Measurements from ENCODE around the gene CSTPP1. TPM values are rescaled to one million over a fixed set of nuclear protein-coding genes. Genes with fewer than 3 reads are reported as not detected.

CSTPP1 gene
- total and polyA plus RNA-seq, 4 donors: 46.6 to 104 (median 72.3) TPM

- no peak for DNase-seq (ENCODE audit: low read depth in 4 of 6, low spot score in 6 of 6)
- no peaks in the 10 kb centered on the region for H3K9me3 ChIP-seq (ENCODE audit: control insufficient read depth, insufficient read depth, low read length)
- H3K36me3 ChIP-seq (ENCODE audit: control insufficient read depth, insufficient read depth, low read length): no peaks in the 10 kb centered on the region
- H3K27me3 ChIP-seq (ENCODE audit: control insufficient read depth, insufficient read depth, low read length): no peaks in the 10 kb centered on the region
- no peak overlapping the region for H3K4me3 ChIP-seq (ENCODE audit: low read depth, low read length)
- H3K27ac ChIP-seq (ENCODE audit: low read depth, low read length): no peak overlapping the region
- no peaks in the 10 kb centered on the region for H3K4me1 ChIP-seq (ENCODE audit: control insufficient read depth, insufficient read depth, low read length)
- 90% methylated on average over 2 of the region's 3 CpGs for WGBS (ENCODE audit: insufficient coverage)
Observed at GRCh38 chr11:47014097-47014496, 77.5 kb downstream of the CSTPP1 start.

- Histone ChIP-seq H3K27ac (ENCODE audit: low read depth, low read length) (no peak overlapping the region), H3K4me1 (ENCODE audit: control insufficient read depth, insufficient read depth, low read length) (no peaks in the 10 kb centered on the region), H3K9me3 (ENCODE audit: control insufficient read depth, insufficient read depth, low read length) (no peaks in the 10 kb centered on the region), H3K36me3 (ENCODE audit: control insufficient read depth, insufficient read depth, low read length) (no peaks in the 10 kb centered on the region), H3K27me3 (ENCODE audit: control insufficient read depth, insufficient read depth, low read length) (no peaks in the 10 kb centered on the region), H3K4me3 (ENCODE audit: low read depth, low read length) (no peak overlapping the region)
- no peak for DNase-seq (ENCODE audit: low read depth in 4 of 6, low spot score in 6 of 6)
- no CpG with 5 or more reads among the region's 1 CpG for WGBS (ENCODE audit: insufficient coverage)
Observed at GRCh38 chr11:47018637-47019036, 82.1 kb downstream of the CSTPP1 start.

GRCh38 chr11:47020793-47021526 lies 84.4 kb downstream of the CSTPP1 start:
- no CpG with 5 or more reads among the region's 2 CpGs for WGBS (ENCODE audit: insufficient coverage)
- peak in 2 of 6 donors; percentile 12 to 79 for DNase-seq (ENCODE audit: low read depth in 4 of 6, low spot score in 6 of 6)
- Histone ChIP-seq H3K4me3 (ENCODE audit: low read depth, low read length) (no peak overlapping the region), H3K27ac (ENCODE audit: low read depth, low read length) (peak overlapping the region; percentile 47), H3K4me1 (ENCODE audit: control insufficient read depth, insufficient read depth, low read length) (no peaks in the 10 kb centered on the region), H3K9me3 (ENCODE audit: control insufficient read depth, insufficient read depth, low read length) (no peaks in the 10 kb centered on the region), H3K36me3 (ENCODE audit: control insufficient read depth, insufficient read depth, low read length) (no peaks in the 10 kb centered on the region), H3K27me3 (ENCODE audit: control insufficient read depth, insufficient read depth, low read length) (no peaks in the 10 kb centered on the region)

GRCh38 chr11:47021527-47021818 lies 84.9 kb downstream of the CSTPP1 start:
- Histone ChIP-seq H3K36me3 (ENCODE audit: control insufficient read depth, insufficient read depth, low read length) (no peaks in the 10 kb centered on the region), H3K4me1 (ENCODE audit: control insufficient read depth, insufficient read depth, low read length) (no peaks in the 10 kb centered on the region), H3K9me3 (ENCODE audit: control insufficient read depth, insufficient read depth, low read length) (no peaks in the 10 kb centered on the region), H3K27me3 (ENCODE audit: control insufficient read depth, insufficient read depth, low read length) (no peaks in the 10 kb centered on the region), H3K27ac (ENCODE audit: low read depth, low read length) (peak overlapping the region; percentile 15), H3K4me3 (ENCODE audit: low read depth, low read length) (no peak overlapping the region)
- DNase-seq (ENCODE audit: low read depth in 4 of 6, low spot score in 6 of 6): peak in 1 of 6 donors; percentile 55
- WGBS (ENCODE audit: insufficient coverage): no CpG with 5 or more reads among the region's 1 CpG

GRCh38 chr11:47021965-47022364 lies 85.4 kb downstream of the CSTPP1 start:
- H3K4me1 ChIP-seq (ENCODE audit: control insufficient read depth, insufficient read depth, low read length): no peaks in the 10 kb centered on the region
- H3K27me3 ChIP-seq (ENCODE audit: control insufficient read depth, insufficient read depth, low read length): no peaks in the 10 kb centered on the region
- no CpG with 5 or more reads among the region's 1 CpG for WGBS (ENCODE audit: insufficient coverage)
- H3K9me3 ChIP-seq (ENCODE audit: control insufficient read depth, insufficient read depth, low read length): no peaks in the 10 kb centered on the region
- no peak overlapping the region for H3K27ac ChIP-seq (ENCODE audit: low read depth, low read length)
- H3K4me3 ChIP-seq (ENCODE audit: low read depth, low read length): no peak overlapping the region
- H3K36me3 ChIP-seq (ENCODE audit: control insufficient read depth, insufficient read depth, low read length): no peaks in the 10 kb centered on the region
- no peak for DNase-seq (ENCODE audit: low read depth in 4 of 6, low spot score in 6 of 6)

GRCh38 chr11:47028195-47029093 lies 91.9 kb downstream of the CSTPP1 start:
- no peaks in the 10 kb centered on the region for H3K9me3 ChIP-seq (ENCODE audit: control insufficient read depth, insufficient read depth, low read length)
- H3K4me3 ChIP-seq (ENCODE audit: low read depth, low read length): no peak overlapping the region
- H3K27ac ChIP-seq (ENCODE audit: low read depth, low read length): no peak overlapping the region
- H3K27me3 ChIP-seq (ENCODE audit: control insufficient read depth, insufficient read depth, low read length): no peaks in the 10 kb centered on the region
- 54% methylated on average over 2 of the region's 9 CpGs for WGBS (ENCODE audit: insufficient coverage)
- H3K4me1 ChIP-seq (ENCODE audit: control insufficient read depth, insufficient read depth, low read length): no peaks in the 10 kb centered on the region
- H3K36me3 ChIP-seq (ENCODE audit: control insufficient read depth, insufficient read depth, low read length): no peaks in the 10 kb centered on the region
- no peak for DNase-seq (ENCODE audit: low read depth in 4 of 6, low spot score in 6 of 6)

GRCh38 chr11:47033439-47033838 lies 96.9 kb downstream of the CSTPP1 start:
- Histone ChIP-seq H3K4me3 (ENCODE audit: low read depth, low read length) (no peak overlapping the region), H3K27me3 (ENCODE audit: control insufficient read depth, insufficient read depth, low read length) (no peaks in the 10 kb centered on the region), H3K36me3 (ENCODE audit: control insufficient read depth, insufficient read depth, low read length) (no peaks in the 10 kb centered on the region), H3K9me3 (ENCODE audit: control insufficient read depth, insufficient read depth, low read length) (no peaks in the 10 kb centered on the region), H3K4me1 (ENCODE audit: control insufficient read depth, insufficient read depth, low read length) (no peaks in the 10 kb centered on the region), H3K27ac (ENCODE audit: low read depth, low read length) (no peak overlapping the region)
- WGBS (ENCODE audit: insufficient coverage): 88% methylated on average over 1 of the region's 2 CpGs
- no peak for DNase-seq (ENCODE audit: low read depth in 4 of 6, low spot score in 6 of 6)

- H3K4me3 ChIP-seq (ENCODE audit: low read depth, low read length): no peak overlapping the region
- no peak overlapping the region for H3K27ac ChIP-seq (ENCODE audit: low read depth, low read length)
- no peaks in the 10 kb centered on the region for H3K36me3 ChIP-seq (ENCODE audit: control insufficient read depth, insufficient read depth, low read length)
- H3K4me1 ChIP-seq (ENCODE audit: control insufficient read depth, insufficient read depth, low read length): no peaks in the 10 kb centered on the region
- no peaks in the 10 kb centered on the region for H3K9me3 ChIP-seq (ENCODE audit: control insufficient read depth, insufficient read depth, low read length)
- no peaks in the 10 kb centered on the region for H3K27me3 ChIP-seq (ENCODE audit: control insufficient read depth, insufficient read depth, low read length)
- DNase-seq (ENCODE audit: low read depth in 4 of 6, low spot score in 6 of 6): no peak
Observed at GRCh38 chr11:47034091-47034490, 97.5 kb downstream of the CSTPP1 start.

GRCh38 chr11:47035108-47035507 lies 98.5 kb downstream of the CSTPP1 start:
- H3K9me3 ChIP-seq (ENCODE audit: control insufficient read depth, insufficient read depth, low read length): no peaks in the 10 kb centered on the region
- DNase-seq (ENCODE audit: low read depth in 4 of 6, low spot score in 6 of 6): peak in 1 of 6 donors; percentile 12
- H3K36me3 ChIP-seq (ENCODE audit: control insufficient read depth, insufficient read depth, low read length): no peaks in the 10 kb centered on the region
- H3K4me1 ChIP-seq (ENCODE audit: control insufficient read depth, insufficient read depth, low read length): no peaks in the 10 kb centered on the region
- H3K27ac ChIP-seq (ENCODE audit: low read depth, low read length): no peak overlapping the region
- WGBS (ENCODE audit: insufficient coverage): no CpG with 5 or more reads among the region's 5 CpGs
- H3K4me3 ChIP-seq (ENCODE audit: low read depth, low read length): no peak overlapping the region
- H3K27me3 ChIP-seq (ENCODE audit: control insufficient read depth, insufficient read depth, low read length): no peaks in the 10 kb centered on the region

- Histone ChIP-seq H3K27ac (ENCODE audit: low read depth, low read length) (no peak overlapping the region), H3K27me3 (ENCODE audit: control insufficient read depth, insufficient read depth, low read length) (no peaks in the 10 kb centered on the region), H3K9me3 (ENCODE audit: control insufficient read depth, insufficient read depth, low read length) (no peaks in the 10 kb centered on the region), H3K36me3 (ENCODE audit: control insufficient read depth, insufficient read depth, low read length) (no peaks in the 10 kb centered on the region), H3K4me1 (ENCODE audit: control insufficient read depth, insufficient read depth, low read length) (no peaks in the 10 kb centered on the region), H3K4me3 (ENCODE audit: low read depth, low read length) (no peak overlapping the region)
- no peak for DNase-seq (ENCODE audit: low read depth in 4 of 6, low spot score in 6 of 6)
- no CpG with 5 or more reads among the region's 6 CpGs for WGBS (ENCODE audit: insufficient coverage)
Observed at GRCh38 chr11:47044119-47044518, 107.6 kb downstream of the CSTPP1 start.
